Subcutaneous abdominal adipose tissue (tissue), 5 donors: ENCODE measurements around the gene CEP192.

Experiments used
- H3K27ac ChIP-seq: one replicate; pipeline ENCODE4 v1.7.0; 2013; ENCODE audit warnings: low read depth, mild to moderate bottlenecking, inconsistent platforms, low read length, moderate library complexity
- H3K27me3 ChIP-seq, 5 donors: one replicate each; pipeline ENCODE4 v1.7.0; 2013; ENCODE audit warnings: low read length in 5 of 5, inconsistent platforms in 1 of 5; ENCODE audit not compliant: control insufficient read depth in 5 of 5, insufficient read depth in 4 of 5
- H3K36me3 ChIP-seq, 5 donors: one replicate each; pipeline ENCODE4 v1.7.0; 2013; ENCODE audit warnings: low read length in 5 of 5; ENCODE audit not compliant: control insufficient read depth in 5 of 5, insufficient read depth in 5 of 5
- H3K4me1 ChIP-seq, 5 donors: one replicate each; pipeline ENCODE4 v1.7.0; 2013; ENCODE audit warnings: low read length in 5 of 5, mild to moderate bottlenecking in 3 of 5, moderate library complexity in 1 of 5; ENCODE audit not compliant: control insufficient read depth in 5 of 5, insufficient read depth in 5 of 5
- H3K4me3 ChIP-seq, 5 donors: one replicate each; pipeline ENCODE4 v1.7.0; 2013; ENCODE audit warnings: low read length in 5 of 5, low read depth in 1 of 5
- H3K9ac ChIP-seq, 5 donors: one replicate each; pipeline ENCODE4 v1.7.0; 2013; ENCODE audit warnings: low read length in 5 of 5, mild to moderate bottlenecking in 4 of 5, moderate library complexity in 3 of 5
- H3K9me3 ChIP-seq, 5 donors: one replicate each; pipeline ENCODE4 v1.7.0; 2013; ENCODE audit warnings: low read length in 5 of 5; ENCODE audit not compliant: control insufficient read depth in 5 of 5
- donor health status: healthy.
- donor health status: healthy.
- donor health status: healthy.
- donor health status: healthy.
- donor health status: healthy.

The CEP192 gene

GRCh38 chr18:13136056-13136903 lies 145.1 kb downstream of the CEP192 start:
- H3K4me1 ChIP-seq: peaks cover 3 to 30% (median 22%) of the 10 kb centered on the region in 5 donors
- H3K9me3 ChIP-seq: no peaks in the 10 kb centered on the region
- H3K27me3 ChIP-seq: no peaks in the 10 kb centered on the region
- peak overlapping the region; percentile 82 for H3K27ac ChIP-seq
- H3K36me3 ChIP-seq: no peaks in the 10 kb centered on the region
- peak overlapping the region in 4 of 5 donors; percentile 78 to 88 (median 82) for H3K4me3 ChIP-seq
- peak overlapping the region in 4 of 5 donors; percentile 74 to 86 (median 82) for H3K9ac ChIP-seq

- H3K27ac ChIP-seq: peak overlapping the region; percentile 82
- H3K27me3 ChIP-seq: no peaks in the 10 kb centered on the region
- no peaks in the 10 kb centered on the region for H3K9me3 ChIP-seq
- H3K36me3 ChIP-seq: no peaks in the 10 kb centered on the region
- H3K4me1 ChIP-seq: peaks cover 3 to 30% (median 22%) of the 10 kb centered on the region in 5 donors
- peak overlapping the region; percentile 73 to 86 (median 81) for H3K9ac ChIP-seq
- H3K4me3 ChIP-seq: peak overlapping the region; percentile 78 to 88 (median 85)
Measured at GRCh38 chr18:13136904-13137669, 145.9 kb downstream of the CEP192 start.

DNA sequence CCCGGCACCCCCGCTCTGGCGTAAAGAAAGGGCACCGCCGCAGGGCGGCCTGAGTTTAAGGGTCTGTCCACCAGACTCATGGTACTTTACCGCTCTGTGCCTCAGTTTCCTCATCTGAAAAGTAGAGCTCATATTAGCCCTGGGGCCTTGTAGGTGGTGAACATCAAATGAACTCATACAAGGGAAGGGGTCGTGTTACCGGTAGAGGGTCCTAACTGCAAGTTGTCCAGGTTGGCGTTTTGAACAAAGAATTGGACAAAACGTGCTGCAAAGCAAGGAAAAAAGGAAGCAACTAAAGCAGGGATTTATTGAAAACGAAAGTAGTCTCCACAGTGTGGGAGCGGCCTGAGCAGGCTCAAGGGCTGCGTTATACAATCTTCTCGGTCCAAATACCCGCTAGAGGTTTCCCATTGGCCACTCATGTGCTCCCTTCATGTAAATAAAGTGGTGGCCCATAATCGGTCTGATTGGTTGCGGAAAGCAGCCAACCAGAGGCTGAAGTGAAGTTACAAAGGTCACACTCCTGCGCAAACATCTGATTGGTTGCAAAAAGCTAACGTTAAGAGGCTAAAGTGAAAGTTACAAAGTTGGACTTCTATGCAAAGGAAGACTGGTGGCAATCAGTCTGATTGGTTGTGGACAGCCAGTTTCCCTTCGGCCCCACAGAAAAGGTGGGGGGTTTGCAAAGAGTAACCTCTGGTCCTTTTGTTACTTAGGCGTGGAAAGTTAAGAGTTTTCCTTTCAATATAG lies 146.7 kb downstream of the CEP192 start:
- peak overlapping the region; percentile 73 to 86 (median 81) for H3K9ac ChIP-seq
- H3K4me1 ChIP-seq: peaks cover 3 to 31% (median 22%) of the 10 kb centered on the region in 5 donors
- peak overlapping the region; percentile 78 to 88 (median 85) for H3K4me3 ChIP-seq
- H3K27ac ChIP-seq: peak overlapping the region; percentile 82
- no peaks in the 10 kb centered on the region for H3K36me3 ChIP-seq
- no peaks in the 10 kb centered on the region for H3K9me3 ChIP-seq
- no peaks in the 10 kb centered on the region for H3K27me3 ChIP-seq

DNA sequence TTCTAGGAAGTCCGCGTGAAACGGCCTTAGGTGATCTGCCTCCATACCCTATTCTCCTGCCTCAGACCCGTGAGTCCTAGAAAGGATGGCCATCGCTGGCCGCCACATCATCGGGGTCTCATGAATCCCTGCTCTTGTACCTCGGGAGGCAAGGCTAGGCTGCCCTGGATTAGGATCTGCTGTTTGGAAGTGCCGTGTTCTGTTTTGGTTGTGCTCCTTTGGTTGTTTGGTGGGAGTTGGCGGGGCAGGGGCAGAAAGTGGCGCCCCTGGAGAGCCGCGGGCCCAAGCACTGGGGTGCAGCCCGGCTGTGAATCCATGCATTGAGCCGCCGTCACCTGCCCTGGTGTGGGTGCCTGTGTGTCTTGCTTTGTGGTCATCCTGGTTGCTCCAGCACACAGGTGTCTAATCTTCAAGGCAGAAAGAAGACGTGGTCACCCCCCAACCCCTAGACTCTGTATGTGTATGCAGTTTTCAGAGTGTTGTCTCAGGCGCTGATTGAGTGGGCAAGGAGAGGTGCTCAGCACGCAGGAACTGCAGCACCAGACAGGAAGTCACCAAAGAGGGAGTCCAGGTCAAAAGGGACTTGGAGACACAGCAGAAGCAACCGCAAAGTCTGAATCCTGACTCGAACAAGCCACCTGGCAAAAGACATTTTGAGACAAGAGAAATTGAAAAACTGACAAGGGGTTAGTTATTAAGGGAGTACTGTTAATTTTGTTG lies 147.4 kb downstream of the CEP192 start:
- no peaks in the 10 kb centered on the region for H3K36me3 ChIP-seq
- H3K4me1 ChIP-seq: peaks cover 3 to 31% (median 22%) of the 10 kb centered on the region in 5 donors
- H3K27me3 ChIP-seq: no peaks in the 10 kb centered on the region
- H3K9ac ChIP-seq: peak overlapping the region in 1 of 5 donors; percentile 86
- peak overlapping the region; percentile 78 to 88 (median 85) for H3K4me3 ChIP-seq
- H3K9me3 ChIP-seq: peaks cover 0 to 3% (median 2%) of the 10 kb centered on the region in 5 donors
- peak overlapping the region; percentile 82 for H3K27ac ChIP-seq

GRCh38 chr18:13139885-13140450 lies 148.8 kb downstream of the CEP192 start:
- Histone ChIP-seq H3K9me3 (peaks cover 0 to 15% (median 11%) of the 10 kb centered on the region in 5 donors), H3K9ac (no peak overlapping the region), H3K27me3 (no peaks in the 10 kb centered on the region), H3K4me3 (no peak overlapping the region), H3K4me1 (peaks cover 3 to 36% (median 25%) of the 10 kb centered on the region in 5 donors), H3K36me3 (no peaks in the 10 kb centered on the region), H3K27ac (no peak overlapping the region)

- H3K9me3 ChIP-seq: peaks cover 0 to 15% (median 11%) of the 10 kb centered on the region in 5 donors
- no peak overlapping the region for H3K27ac ChIP-seq
- no peaks in the 10 kb centered on the region for H3K36me3 ChIP-seq
- H3K4me1 ChIP-seq: peaks cover 3 to 33% (median 24%) of the 10 kb centered on the region in 5 donors
- no peak overlapping the region for H3K4me3 ChIP-seq
- H3K27me3 ChIP-seq: no peaks in the 10 kb centered on the region
- no peak overlapping the region for H3K9ac ChIP-seq
Measured at GRCh38 chr18:13141209-13141608, 150.0 kb downstream of the CEP192 start.

DNA sequence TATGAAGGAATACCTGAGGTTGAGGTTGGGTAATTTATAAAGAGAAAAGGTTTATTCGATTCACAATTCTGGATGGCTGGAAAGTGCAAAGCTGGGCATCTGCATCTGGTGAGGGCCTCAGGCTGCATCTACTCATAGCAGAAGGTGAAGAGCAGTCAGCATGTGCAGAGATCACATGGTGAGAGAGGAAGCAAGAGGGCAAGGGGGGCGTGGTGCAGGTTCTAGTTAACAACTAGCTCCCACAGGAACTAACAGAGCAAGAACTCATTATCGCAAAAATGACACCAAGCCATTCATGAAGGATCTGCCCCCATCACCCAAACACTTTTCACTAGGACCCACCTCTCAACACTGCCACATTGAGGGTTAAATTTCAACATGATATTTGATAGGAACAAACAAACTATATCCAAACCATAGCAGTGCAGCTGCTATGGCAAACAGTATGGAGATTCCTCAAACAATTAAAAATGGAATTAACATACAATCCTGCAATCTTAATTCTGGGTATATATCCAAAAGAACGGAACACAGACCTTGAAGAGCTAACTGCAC lies 154.6 kb downstream of the CEP192 start:
- Histone ChIP-seq H3K36me3 (no peaks in the 10 kb centered on the region), H3K9ac (no peak overlapping the region), H3K4me1 (peaks cover 0 to 12% (median 0%) of the 10 kb centered on the region in 5 donors), H3K9me3 (peaks cover 0 to 15% (median 11%) of the 10 kb centered on the region in 5 donors), H3K27me3 (no peaks in the 10 kb centered on the region), H3K4me3 (no peak overlapping the region), H3K27ac (no peak overlapping the region)

DNA sequence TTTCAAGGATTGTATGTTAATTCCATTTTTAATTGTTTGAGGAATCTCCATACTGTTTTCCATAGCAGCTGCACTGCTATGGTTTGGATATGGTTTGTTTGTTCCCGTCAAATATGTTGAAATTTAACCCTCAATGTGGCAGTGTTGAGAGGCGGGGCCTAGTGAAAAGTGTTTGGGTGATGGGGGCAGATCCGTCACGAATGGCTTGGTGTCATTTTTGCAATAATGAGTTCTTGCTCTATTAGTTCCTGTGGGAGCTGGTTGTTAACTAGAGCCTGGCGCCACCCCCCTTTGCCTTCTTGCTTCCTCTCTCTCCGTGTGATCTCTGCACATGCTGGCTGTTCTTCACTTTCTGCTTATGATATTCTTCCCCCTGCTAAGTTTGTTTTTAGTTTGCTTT lies 156.0 kb downstream of the CEP192 start:
- no peaks in the 10 kb centered on the region for H3K27me3 ChIP-seq
- H3K36me3 ChIP-seq: no peaks in the 10 kb centered on the region
- H3K4me3 ChIP-seq: no peak overlapping the region
- H3K9ac ChIP-seq: no peak overlapping the region
- peaks cover 0 to 15% (median 11%) of the 10 kb centered on the region in 5 donors for H3K9me3 ChIP-seq
- H3K27ac ChIP-seq: no peak overlapping the region
- peaks cover 0 to 12% (median 0%) of the 10 kb centered on the region in 5 donors for H3K4me1 ChIP-seq

DNA sequence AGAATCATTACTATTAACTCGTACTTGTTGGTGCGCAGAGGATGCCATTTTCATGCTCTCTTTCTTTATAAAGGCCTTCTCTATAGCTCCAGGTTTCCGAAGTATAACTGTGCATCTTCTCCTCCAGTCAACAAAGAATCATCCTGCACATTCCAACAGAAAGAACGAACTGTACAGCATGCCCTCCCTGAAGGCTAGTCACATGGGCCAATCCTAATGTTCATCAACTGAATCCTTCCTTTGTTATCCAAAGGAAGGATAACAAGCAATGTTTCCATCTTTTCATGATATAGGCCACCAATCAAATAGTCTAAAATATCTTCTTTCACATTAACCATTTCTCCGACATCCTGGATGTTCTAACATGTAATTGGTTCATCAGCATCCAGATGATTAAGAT lies 160.5 kb downstream of the CEP192 start:
- H3K36me3 ChIP-seq: no peaks in the 10 kb centered on the region
- H3K27ac ChIP-seq: no peak overlapping the region
- peaks cover 2 to 9% (median 7%) of the 10 kb centered on the region in 5 donors for H3K9me3 ChIP-seq
- H3K4me1 ChIP-seq: peaks cover 0 to 12% (median 0%) of the 10 kb centered on the region in 5 donors
- H3K9ac ChIP-seq: no peak overlapping the region
- H3K27me3 ChIP-seq: no peaks in the 10 kb centered on the region
- no peak overlapping the region for H3K4me3 ChIP-seq
